ENCODE measurements around the gene KCNK15. TPM values are rescaled to one million over a fixed set of nuclear protein-coding genes. Genes with fewer than 3 reads are reported as not detected.

Gene KCNK15
- total and polyA plus RNA-seq, 9 of the 15 experiments (the other 6 are each of a cell fraction or from before 2014, with no cell fraction given), result 0.03 to 0.30 (median 0.17) TPM; not detected in 5

GRCh38 chr20:44771172-44771535, 25.5 kb downstream of the KCNK15 start (continued):
- TF ChIP-seq, protein P1, sequence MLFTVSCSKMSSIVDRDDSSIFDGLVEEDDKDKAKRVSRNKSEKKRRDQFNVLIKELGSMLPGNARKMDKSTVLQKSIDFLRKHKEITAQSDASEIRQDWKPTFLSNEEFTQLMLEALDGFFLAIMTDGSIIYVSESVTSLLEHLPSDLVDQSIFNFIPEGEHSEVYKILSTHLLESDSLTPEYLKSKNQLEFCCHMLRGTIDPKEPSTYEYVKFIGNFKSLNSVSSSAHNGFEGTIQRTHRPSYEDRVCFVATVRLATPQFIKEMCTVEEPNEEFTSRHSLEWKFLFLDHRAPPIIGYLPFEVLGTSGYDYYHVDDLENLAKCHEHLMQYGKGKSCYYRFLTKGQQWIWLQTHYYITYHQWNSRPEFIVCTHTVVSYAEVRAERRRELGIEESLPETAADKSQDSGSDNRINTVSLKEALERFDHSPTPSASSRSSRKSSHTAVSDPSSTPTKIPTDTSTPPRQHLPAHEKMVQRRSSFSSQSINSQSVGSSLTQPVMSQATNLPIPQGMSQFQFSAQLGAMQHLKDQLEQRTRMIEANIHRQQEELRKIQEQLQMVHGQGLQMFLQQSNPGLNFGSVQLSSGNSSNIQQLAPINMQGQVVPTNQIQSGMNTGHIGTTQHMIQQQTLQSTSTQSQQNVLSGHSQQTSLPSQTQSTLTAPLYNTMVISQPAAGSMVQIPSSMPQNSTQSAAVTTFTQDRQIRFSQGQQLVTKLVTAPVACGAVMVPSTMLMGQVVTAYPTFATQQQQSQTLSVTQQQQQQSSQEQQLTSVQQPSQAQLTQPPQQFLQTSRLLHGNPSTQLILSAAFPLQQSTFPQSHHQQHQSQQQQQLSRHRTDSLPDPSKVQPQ (CRISPR knock-in tag; IDR thresholded peaks at IDR 0.05; ENCODE audit: borderline replicate concordance), result no peak
- TF ChIP-seq ZNF347 (CRISPR knock-in tag; IDR thresholded peaks at IDR 0.05; ENCODE audit: low read depth), result no peak
- TF ChIP-seq, protein P2, sequence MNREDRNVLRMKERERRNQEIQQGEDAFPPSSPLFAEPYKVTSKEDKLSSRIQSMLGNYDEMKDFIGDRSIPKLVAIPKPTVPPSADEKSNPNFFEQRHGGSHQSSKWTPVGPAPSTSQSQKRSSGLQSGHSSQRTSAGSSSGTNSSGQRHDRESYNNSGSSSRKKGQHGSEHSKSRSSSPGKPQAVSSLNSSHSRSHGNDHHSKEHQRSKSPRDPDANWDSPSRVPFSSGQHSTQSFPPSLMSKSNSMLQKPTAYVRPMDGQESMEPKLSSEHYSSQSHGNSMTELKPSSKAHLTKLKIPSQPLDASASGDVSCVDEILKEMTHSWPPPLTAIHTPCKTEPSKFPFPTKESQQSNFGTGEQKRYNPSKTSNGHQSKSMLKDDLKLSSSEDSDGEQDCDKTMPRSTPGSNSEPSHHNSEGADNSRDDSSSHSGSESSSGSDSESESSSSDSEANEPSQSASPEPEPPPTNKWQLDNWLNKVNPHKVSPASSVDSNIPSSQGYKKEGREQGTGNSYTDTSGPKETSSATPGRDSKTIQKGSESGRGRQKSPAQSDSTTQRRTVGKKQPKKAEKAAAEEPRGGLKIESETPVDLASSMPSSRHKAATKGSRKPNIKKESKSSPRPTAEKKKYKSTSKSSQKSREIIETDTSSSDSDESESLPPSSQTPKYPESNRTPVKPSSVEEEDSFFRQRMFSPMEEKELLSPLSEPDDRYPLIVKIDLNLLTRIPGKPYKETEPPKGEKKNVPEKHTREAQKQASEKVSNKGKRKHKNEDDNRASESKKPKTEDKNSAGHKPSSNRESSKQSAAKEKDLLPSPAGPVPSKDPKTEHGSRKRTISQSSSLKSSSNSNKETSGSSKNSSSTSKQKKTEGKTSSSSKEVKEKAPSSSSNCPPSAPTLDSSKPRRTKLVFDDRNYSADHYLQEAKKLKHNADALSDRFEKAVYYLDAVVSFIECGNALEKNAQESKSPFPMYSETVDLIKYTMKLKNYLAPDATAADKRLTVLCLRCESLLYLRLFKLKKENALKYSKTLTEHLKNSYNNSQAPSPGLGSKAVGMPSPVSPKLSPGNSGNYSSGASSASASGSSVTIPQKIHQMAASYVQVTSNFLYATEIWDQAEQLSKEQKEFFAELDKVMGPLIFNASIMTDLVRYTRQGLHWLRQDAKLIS (CRISPR knock-in tag; IDR thresholded peaks at IDR 0.05), result no peak

DNA sequence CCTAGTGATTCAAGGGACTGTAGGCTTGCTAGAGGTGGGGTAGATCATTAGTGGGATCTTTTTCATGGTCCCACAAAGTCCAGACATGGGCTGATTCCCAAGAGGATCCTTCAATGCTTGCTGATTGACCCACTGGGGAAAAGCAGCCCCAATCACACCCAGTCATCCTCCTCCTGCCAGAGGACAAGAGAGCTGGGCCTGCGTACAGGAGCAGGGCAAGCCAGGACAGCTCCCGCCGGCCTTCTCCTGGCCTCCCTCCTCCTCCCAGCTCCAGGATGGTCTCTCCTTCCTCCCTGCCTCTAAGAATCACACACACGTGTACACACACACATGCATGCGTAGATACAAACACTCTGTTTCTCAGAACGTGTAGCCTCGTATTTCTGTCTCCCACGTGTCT, 27.0 kb downstream of the KCNK15 start:
- H3K9me3 ChIP-seq (replicated peaks; ENCODE audit: control insufficient read depth, insufficient read depth, low read depth, low read length), result no peaks in the 10 kb centered on the region
- H3K4me1 ChIP-seq (replicated peaks in 1 of 2; ENCODE audit: control insufficient read depth in 2 of 2, insufficient read depth in 2 of 2, low read length in 2 of 2), result no peaks in the 10 kb centered on the region
- peaks cover 0 to 18% of the 10 kb centered on the region in 2 experiments; a peak in 4 of 5 replicates for H3K27me3 ChIP-seq (ENCODE audit: control insufficient read depth in 2 of 2, insufficient read depth in 2 of 2, low read length in 2 of 2)
- no peak overlapping the region for H3K4me2 ChIP-seq (ENCODE audit: insufficient read depth, low read length)
- H3K79me2 ChIP-seq (ENCODE audit: control insufficient read depth, insufficient read depth, low read length), result no peaks in the 10 kb centered on the region
- H4K20me1 ChIP-seq (replicated peaks; ENCODE audit: control insufficient read depth, insufficient read depth, low read length), result 0 out of 2 replicates have a peak, but pooled peaks cover 3% of the 10 kb centered on the region
- WGBS (ENCODE audit: insufficient coverage, low coverage, missing lambda C conversion rate), result 0% methylated on average over 8 of the region's 8 CpGs
- intact Hi-C loops (cut with micrococcal nuclease), result no loop called here
- ChIA-PET POLR2A (interaction anchor here (0.6 kb wide), 1 partner anchor 10 kb away, joined by 3 read pairs; no protein-coding TSS in a partner anchor), CTCF (ENCODE audit: low intra/inter-chr PET ratio) (interaction anchor here (0.6 kb wide), 1 partner anchor 91 kb away, joined by 4 read pairs; no protein-coding TSS in a partner anchor)
- no peak for TF ChIP-seq ZEB2 (IDR thresholded peaks at IDR 0.05)
- TF ChIP-seq ZNF263 (CRISPR knock-in tag; IDR thresholded peaks at IDR 0.05; ENCODE audit: borderline replicate concordance), result peak; percentile 22; the same call in 1 of the 2 replicates
- no peak for DNase-seq (ENCODE audit: extremely low read depth in 1 of 4, low spot score in 3 of 4)
- no peak overlapping the region for H2AFZ ChIP-seq (ENCODE audit: low read depth, low read length)
- H3K36me3 ChIP-seq (ENCODE audit: control insufficient read depth, insufficient read depth, low read length), result no peaks in the 10 kb centered on the region
- no peak overlapping the region for H3K9ac ChIP-seq (ENCODE audit: insufficient read depth in 1 of 2, low read depth in 2 of 2, low read length in 2 of 2)
- FAIRE-seq, result no peak
- no peak overlapping the region for H3K27ac ChIP-seq (ENCODE audit: extremely low read depth, low read depth, low read length)
- H3K9me1 ChIP-seq (ENCODE audit: control insufficient read depth, insufficient read depth, low read length), result no peaks in the 10 kb centered on the region
- in situ Hi-C loops (cut with MboI), result no loop called here
- no peak overlapping the region for H3K4me3 ChIP-seq
- BruUV-seq (replicated peaks), result no TSS peak
- ATAC-seq, result no peak
